ENCODE data around the gene MRPS24.

- no peak for TF ChIP-seq YY1 (IDR thresholded peaks at IDR 0.05; ENCODE audit: extremely low read depth, insufficient replicate concordance, low read depth, low read length)
- TF ChIP-seq CTCF (IDR thresholded peaks at IDR 0.05 in 2 of 3, conservative IDR thresholded peaks at IDR 0.05 in 1 of 3; ENCODE audit: borderline replicate concordance in 1 of 3, insufficient read depth in 1 of 3, low read depth in 2 of 3, low read length in 2 of 3) = no peak
- TF ChIP-seq ZNF274 (IDR thresholded peaks at IDR 0.05; ENCODE audit: low read depth, low read length) = no peak
- TF ChIP-seq POLR2AphosphoS5 (IDR thresholded peaks at IDR 0.05; ENCODE audit: low read depth, low read length) = no peak
- TF ChIP-seq POLR2A (IDR thresholded peaks at IDR 0.05; ENCODE audit: borderline replicate concordance, extremely low read depth, insufficient read depth, insufficient read length) = no peak
Measured at GRCh38 chr7:43868181-43868580, 1.1 kb downstream of the MRPS24 start.
